NCI-H2196 (cell line): ENCODE measurements around the gene MAPK14.

Source experiments
- DNase-seq: peaks from one replicate; lab custom pipeline; 2025; ENCODE audit not compliant: unreplicated experiment; lab: John Stamatoyannopoulos, UW

MAPK14 gene

DNA sequence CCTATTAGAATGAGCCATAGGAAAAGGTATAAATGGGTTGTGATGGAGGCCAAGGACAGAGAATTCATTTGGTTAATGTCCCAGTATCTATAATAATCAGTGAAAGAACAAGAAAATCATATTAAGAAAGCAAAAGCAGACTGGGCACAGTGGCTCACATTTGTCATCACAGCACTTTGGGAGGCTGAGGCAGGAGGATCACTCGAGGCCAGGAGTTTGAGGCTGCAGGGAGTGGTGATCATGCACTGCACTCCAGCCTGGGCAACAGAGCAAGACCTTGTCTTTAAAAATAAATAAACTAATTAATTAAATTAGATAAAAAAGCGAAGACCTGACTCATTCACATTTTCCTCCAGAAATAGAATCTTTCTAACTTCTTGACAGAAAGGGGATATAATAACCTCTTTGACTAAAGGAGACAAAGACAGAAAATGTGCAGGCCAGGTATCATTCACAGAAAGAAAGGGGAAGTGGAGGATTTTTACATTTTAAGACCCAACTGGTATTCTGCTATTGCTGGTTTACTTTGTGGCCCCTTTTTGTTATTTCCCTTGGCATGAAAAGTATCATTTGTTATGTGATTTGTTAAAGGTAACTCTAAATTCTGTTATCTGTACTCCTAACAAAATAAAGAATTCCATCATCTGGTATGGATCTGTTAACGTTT, 70.8 kb downstream of the MAPK14 start:
- no peak for DNase-seq

- no peak for DNase-seq
These were observed 71.5 kb downstream of the MAPK14 start for GRCh38 chr6:36098920-36099647.

DNA sequence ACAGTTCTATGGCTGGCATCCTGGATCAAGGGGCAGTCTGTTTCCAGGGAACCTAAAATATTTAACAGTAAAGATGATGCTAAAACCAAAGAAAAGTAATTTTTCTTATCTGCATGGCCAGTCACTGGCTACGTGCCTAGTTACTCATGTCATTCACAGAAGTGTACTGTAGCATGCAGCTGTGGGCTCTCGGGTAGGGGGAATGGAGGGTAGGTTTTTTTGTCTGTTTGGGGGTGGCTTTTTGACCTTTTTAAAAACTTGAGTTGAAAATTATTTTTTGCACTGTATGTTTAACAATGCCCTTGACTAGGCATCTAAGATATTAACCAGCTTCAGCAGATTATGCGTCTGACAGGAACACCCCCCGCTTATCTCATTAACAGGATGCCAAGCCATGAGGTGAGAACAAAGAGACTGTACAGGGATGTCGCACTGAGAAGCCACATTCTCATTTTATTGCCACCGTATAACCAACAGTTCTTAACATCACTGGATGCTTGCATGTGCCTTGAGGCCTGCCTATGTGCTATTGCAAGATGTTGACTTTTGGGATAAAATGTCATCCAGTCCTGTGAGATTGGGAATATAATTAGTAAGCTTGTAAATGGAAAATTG, 72.4 kb downstream of the MAPK14 start:
- no peak for DNase-seq

GRCh38 chr6:36101691-36102090, 74.1 kb downstream of the MAPK14 start:
- no peak for DNase-seq

DNA sequence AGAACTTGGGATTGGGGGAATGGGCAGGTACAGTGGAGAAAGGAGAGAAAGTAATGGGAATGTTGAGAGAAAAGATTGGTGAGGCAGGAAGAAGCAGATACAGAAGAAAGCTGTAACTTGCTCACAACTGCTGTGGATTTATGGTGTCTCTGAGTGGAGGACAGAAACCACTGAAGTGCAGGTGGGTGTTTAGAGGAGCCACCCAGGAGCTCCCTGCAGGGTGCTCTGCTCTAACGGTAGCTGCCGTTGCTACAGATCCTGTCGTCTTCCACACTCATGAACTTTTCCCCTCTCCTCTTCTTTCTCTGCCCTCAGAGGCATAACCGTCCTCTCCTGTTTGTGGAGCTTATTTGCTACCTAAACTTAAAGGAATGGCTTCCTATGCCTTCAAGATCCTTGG, 75.2 kb downstream of the MAPK14 start:
- no peak for DNase-seq

DNA sequence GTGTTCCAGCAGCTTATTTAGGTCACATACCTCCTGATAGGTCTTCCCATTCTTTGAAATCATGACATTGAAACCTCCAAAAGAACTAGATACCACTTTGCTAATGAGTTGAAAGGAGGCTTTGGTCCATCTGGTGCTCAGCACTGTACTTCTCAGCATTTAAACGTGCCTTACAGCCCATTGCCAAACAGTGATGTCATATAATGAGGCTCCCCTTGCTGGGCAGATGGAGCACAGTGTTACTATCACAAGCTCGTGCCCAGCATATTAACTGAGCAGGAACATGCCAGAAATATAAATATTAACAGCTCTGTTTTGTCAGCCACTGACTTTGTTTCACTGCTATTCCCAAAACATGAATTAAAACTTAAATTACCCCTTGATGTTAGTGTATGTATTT, 77.2 kb downstream of the MAPK14 start:
- DNase-seq: no peak

DNA sequence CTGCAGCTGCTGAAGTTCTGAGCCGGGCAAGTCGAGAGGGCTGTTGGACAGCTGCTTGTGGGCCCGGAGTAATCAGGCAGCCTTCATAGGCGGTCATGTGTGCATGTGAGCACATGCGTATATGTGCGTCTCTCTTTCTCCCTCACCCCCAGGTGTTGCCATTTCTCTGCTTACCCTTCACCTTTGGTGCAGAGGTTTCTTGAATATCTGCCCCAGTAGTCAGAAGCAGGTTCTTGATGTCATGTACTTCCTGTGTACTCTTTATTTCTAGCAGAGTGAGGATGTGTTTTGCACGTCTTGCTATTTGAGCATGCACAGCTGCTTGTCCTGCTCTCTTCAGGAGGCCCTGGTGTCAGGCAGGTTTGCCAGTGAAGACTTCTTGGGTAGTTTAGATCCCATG, 81.5 kb downstream of the MAPK14 start:
- DNase-seq: no peak

- no peak for DNase-seq
These were observed 82.4 kb downstream of the MAPK14 start for GRCh38 chr6:36110050-36110449.

- DNase-seq: no peak
These were observed 83.3 kb downstream of the MAPK14 start for GRCh38 chr6:36110863-36111262.

DNA sequence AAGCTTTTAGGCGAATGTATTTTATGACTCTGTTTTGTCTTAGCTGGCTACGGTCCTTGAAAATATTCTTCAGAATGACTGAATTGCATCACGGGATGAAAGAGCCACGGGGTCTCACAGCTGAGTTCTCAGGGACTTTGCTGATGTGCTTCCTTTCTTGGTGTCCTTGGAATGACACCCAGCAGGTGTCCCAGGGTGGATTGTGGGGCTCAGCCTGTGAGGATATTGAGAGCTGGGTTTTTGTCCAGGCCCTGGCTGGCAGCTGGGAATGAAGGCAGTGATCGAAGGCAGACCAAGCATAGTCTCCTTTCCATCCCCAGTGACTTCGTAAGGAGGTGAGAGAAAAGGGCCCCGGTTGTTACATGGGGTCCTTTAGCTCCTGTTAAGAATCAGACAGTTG, 83.9 kb downstream of the MAPK14 start:
- no peak for DNase-seq

DNA sequence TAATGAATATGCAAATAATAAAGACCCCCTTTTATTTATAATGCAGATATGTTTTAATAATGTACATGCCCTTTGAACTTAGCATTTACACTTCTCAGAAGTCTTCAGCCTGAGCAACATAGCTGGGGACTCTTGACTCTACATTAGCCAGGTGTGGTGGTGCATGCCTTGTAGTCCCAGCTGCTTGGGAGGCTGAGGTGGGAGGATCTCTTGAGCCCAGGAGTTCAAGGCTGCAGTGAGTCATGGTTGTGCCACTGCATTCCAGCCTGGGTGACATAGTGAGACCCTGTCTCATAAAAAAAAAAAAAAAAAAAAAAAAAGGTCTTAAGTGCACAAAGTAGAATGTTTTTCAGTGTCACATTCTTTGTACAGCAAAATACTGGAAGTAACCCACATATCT, 85.4 kb downstream of the MAPK14 start:
- DNase-seq: no peak

- no peak for DNase-seq
These were observed 86.1 kb downstream of the MAPK14 start for GRCh38 chr6:36113703-36114102.

- no peak for DNase-seq
These were observed 87.3 kb downstream of the MAPK14 start for GRCh38 chr6:36114798-36115408.

DNA sequence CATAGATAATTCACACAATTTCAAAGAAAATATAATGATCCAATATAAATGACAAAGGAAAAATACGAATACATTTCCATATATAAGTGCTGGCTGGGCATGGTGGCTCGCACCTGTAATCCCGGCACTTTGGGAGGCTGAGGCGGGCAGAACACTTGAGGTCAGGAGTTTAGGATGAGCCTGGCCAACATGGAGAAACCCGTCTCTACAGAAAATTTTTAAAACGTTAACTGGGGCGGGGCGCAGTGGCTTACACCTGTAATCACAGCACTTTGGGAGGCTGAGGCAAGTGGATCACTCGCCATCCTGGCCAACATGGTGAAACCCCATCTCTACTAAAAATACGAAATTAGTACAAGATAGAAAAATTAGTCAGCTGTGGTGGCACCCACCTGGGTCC, 87.8 kb downstream of the MAPK14 start:
- DNase-seq: no peak

- no peak for DNase-seq
These were observed 88.7 kb downstream of the MAPK14 start for GRCh38 chr6:36116066-36116864.

DNA sequence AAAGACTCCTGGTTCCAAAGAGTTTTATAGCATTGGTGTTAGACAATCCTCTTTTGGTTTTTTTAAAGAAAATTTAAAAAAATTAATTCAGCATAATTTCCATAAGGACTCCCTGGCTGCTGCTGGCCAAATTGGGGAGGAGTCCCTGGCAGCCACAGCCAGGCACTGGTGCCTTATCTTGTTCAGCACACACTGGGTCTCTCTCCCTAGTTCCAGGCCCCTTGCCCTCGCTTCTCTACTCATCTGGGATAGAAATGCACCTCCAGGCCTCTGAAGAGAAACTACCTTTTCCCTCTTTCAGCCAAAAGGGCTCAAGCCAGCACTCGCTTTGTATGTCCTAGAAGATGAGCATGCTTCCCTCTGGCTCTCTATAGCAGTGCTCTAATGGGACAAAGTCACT, 89.3 kb downstream of the MAPK14 start:
- no peak for DNase-seq

GRCh38 chr6:36117658-36118549, 90.3 kb downstream of the MAPK14 start:
- no peak for DNase-seq

DNA sequence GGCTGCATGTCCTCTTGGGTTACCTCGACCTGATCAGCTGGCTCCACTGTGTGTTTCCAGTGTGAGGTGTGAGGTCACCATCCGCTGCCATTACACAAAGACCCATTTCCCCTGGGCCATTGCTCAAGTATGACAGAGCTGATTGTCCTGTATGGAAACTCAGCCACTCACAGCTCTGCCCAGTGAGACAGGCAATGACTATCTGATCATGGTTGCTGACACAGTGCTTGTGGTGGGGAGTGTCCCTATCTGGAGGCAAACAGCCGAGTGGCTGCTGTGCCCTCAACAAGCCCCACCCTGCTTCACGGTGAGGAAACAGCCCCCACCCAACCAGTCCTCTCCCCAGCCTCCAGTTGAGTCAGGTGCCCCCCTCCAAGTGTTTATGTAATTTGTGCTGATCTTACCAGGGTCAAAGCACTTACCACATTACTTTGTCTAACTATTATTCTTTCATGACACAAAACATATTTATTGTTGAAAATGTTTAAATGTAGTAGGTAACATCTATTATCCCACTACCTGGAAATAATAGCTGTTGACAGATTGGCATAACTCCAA, 91.0 kb downstream of the MAPK14 start:
- DNase-seq: no peak

- DNase-seq: no peak
These were observed 91.6 kb downstream of the MAPK14 start for GRCh38 chr6:36119209-36119608.

DNA sequence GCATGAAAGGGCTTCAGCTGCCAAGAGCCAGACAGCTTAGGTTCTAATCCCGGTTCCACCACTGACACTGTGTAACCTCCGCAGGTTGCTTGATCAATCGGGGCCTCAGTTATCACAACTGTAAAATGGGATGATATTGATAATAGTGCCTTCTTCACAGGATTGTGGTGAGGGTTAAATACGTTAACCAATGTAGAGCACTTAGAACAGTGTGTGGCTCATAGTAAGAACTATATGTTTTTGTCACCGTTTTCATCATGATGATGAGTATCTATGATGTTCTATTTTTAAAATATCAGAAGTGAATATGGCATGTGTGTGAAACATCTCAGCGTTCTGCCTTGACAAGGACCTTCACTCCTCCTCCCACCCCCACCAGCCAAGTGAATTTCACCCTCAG, 92.4 kb downstream of the MAPK14 start:
- no peak for DNase-seq
